SK-N-SH (cell line): Measurements from ENCODE around the gene SERPINA12. TPM values are rescaled to one million over a fixed set of nuclear protein-coding genes. Genes with fewer than 3 reads are reported as not detected.

ENCODE experiments used
- CTCF ChIA-PET: fragments of 300-600, 350-600 bp; formaldehyde crosslinking; extraction: SDS; loops from one replicate; lab custom pipeline; 2021; lab: Yijun Ruan, JAX
- POLR2A ChIA-PET: fragments of 350-600 bp; sonication (Branson Sonifier 250); formaldehyde crosslinking; extraction: SDS; loops from one replicate; lab custom pipeline; 2020; ENCODE audit warnings: antibody characterized with exemption, inconsistent platforms; lab: Yijun Ruan, JAX
- DNase-seq: peaks from one replicate; pipeline ENCODE4 v3.0.0; 2012
- H2AFZ ChIP-seq: fragments of 200-600 bp; sonication (generic); 2 replicates; pipeline ENCODE4 v1.8.1; 2016; ENCODE audit warnings: antibody characterized with exemption, mild to moderate bottlenecking, low read depth
- H3F3A ChIP-seq: fragments of 200-600 bp; sonication (generic); replicated peaks from 2 replicates; pipeline ENCODE3; 2016; ENCODE audit warnings: antibody characterized with exemption, mild to moderate bottlenecking; ENCODE audit not compliant: insufficient read depth
- H3K27ac ChIP-seq, 2 experiments: fragments of 200-500 bp in 1 of 2; fragments of 200-600 bp in 1 of 2; sonication (Bioruptor generic) in 1 of 2; sonication (generic), shearing (Covaris generic) in 1 of 2; 2 replicates each; pipeline versions ENCODE4 v1.5.1 to v1.6.1; 2014 to 2016; ENCODE audit warnings: low read depth in 2 of 2, inconsistent platforms in 1 of 2, low read length in 1 of 2, mild to moderate bottlenecking in 1 of 2, mixed read lengths in 1 of 2
- H3K27me3 ChIP-seq: fragments of 200-600 bp; sonication (generic), shearing (Covaris generic); 2 replicates; pipeline ENCODE4 v1.6.1; 2016; ENCODE audit warnings: mixed run types; ENCODE audit not compliant: insufficient read depth
- H3K36me3 ChIP-seq, 2 experiments: fragments of 200-500 bp in 1 of 2; fragments of 200-600 bp in 1 of 2; sonication (Bioruptor generic) in 1 of 2; sonication (generic) in 1 of 2; replicated peaks in 1 of 2; 2 replicates each; pipeline versions ENCODE3 to v1.5.1; 2014 to 2016; ENCODE audit warnings: low read length in 1 of 2, mild to moderate bottlenecking in 1 of 2; ENCODE audit not compliant: insufficient read depth in 2 of 2, control insufficient read depth in 1 of 2
- H3K4me1 ChIP-seq, 2 experiments: fragments of 200-500 bp in 1 of 2; fragments of 200-600 bp in 1 of 2; sonication (Bioruptor generic) in 1 of 2; sonication (generic), shearing (Covaris generic) in 1 of 2; 2 replicates each; pipeline versions ENCODE4 v1.5.1 to v1.6.1; 2014 to 2016; ENCODE audit warnings: low read depth in 1 of 2, low read length in 1 of 2, mixed run types in 1 of 2; ENCODE audit not compliant: insufficient read depth in 2 of 2, control insufficient read depth in 1 of 2
- H3K4me2 ChIP-seq: fragments of 200-600 bp; sonication (generic), shearing (Covaris generic); 2 replicates; pipeline ENCODE4 v1.6.1; 2017; ENCODE audit warnings: mixed run types
- H3K4me3 ChIP-seq, 2 experiments: fragments of 200-500 bp in 1 of 2; fragments of 200-600 bp in 1 of 2; sonication (Bioruptor generic) in 1 of 2; sonication (generic), shearing (Covaris generic) in 1 of 2; 2 replicates each; pipeline versions ENCODE4 v1.5.1 to v1.8.1; 2014 to 2016; ENCODE audit warnings: low read depth in 2 of 2, inconsistent platforms in 1 of 2, low read length in 1 of 2, mild to moderate bottlenecking in 1 of 2, mixed read lengths in 1 of 2, moderate library complexity in 1 of 2
- H3K79me2 ChIP-seq: fragments of 200-600 bp; sonication (generic); 2 replicates; pipeline ENCODE4 v1.8.1; 2017; ENCODE audit warnings: mild to moderate bottlenecking; ENCODE audit not compliant: insufficient read depth
- H3K9ac ChIP-seq: fragments of 200-600 bp; sonication (generic); 2 replicates; pipeline ENCODE4 v1.6.1; 2017; ENCODE audit warnings: mixed run types
- H3K9me2 ChIP-seq: fragments of 200-600 bp; sonication (generic); 2 replicates; pipeline ENCODE4 v1.6.1; 2017; ENCODE audit warnings: mixed run types
- H3K9me3 ChIP-seq: fragments of 200-600 bp; sonication (generic); 2 replicates; pipeline ENCODE4 v1.6.1; 2017; ENCODE audit warnings: mixed run types, mild to moderate bottlenecking, moderate library complexity
- H4K20me1 ChIP-seq: fragments of 200-600 bp; sonication (generic); 2 replicates; pipeline ENCODE4 v1.6.1; 2017; ENCODE audit warnings: mild to moderate bottlenecking, mixed run types; ENCODE audit not compliant: insufficient read depth
- EP300 ChIP-seq, 2 experiments: IDR thresholded peaks; 2 replicates each; pipeline versions ENCODE4 v1.4.0 to v1.6.1; 2012; ENCODE audit warnings: borderline replicate concordance in 1 of 2, low read depth in 1 of 2, low read length in 1 of 2
- EZH2phosphoT487 ChIP-seq: fragments of 200-600 bp; sonication (generic); IDR thresholded peaks from 2 replicates; pipeline ENCODE4 v1.6.1; 2017; ENCODE audit warnings: low read depth, mixed run types, mild to moderate bottlenecking, antibody characterized with exemption, moderate library complexity, borderline replicate concordance
- FOSL2 ChIP-seq: IDR thresholded peaks from 2 replicates; pipeline ENCODE4 v1.4.0; 2012; ENCODE audit warnings: low read depth, mild to moderate bottlenecking, moderate library complexity, borderline replicate concordance
- FOXM1 ChIP-seq: IDR thresholded peaks from 2 replicates; pipeline ENCODE4 v1.4.0; 2012; ENCODE audit warnings: low read depth, mild to moderate bottlenecking
- GABPA ChIP-seq: IDR thresholded peaks from 2 replicates; pipeline ENCODE4 v1.4.0; 2012; ENCODE audit warnings: low read depth, mild to moderate bottlenecking
- GATA2 ChIP-seq: sonication (generic); formaldehyde crosslinking; IDR thresholded peaks from 2 replicates; pipeline ENCODE4 v1.5.0; 2020; ENCODE audit warnings: mild to moderate bottlenecking, missing genetic modification reagents
- JUND ChIP-seq: IDR thresholded peaks from 2 replicates; pipeline ENCODE4 v1.4.0; 2012
- MEF2A ChIP-seq: IDR thresholded peaks from 2 replicates; pipeline ENCODE4 v1.4.0; 2012; ENCODE audit warnings: low read depth, borderline replicate concordance
- NFIC ChIP-seq: IDR thresholded peaks from 2 replicates; pipeline ENCODE4 v1.4.0; 2012; ENCODE audit warnings: borderline replicate concordance
- POLR2AphosphoS5 ChIP-seq: IDR thresholded peaks from 2 replicates; pipeline ENCODE4 v1.6.1; 2012; ENCODE audit warnings: low read depth, low read length
- RFX5 ChIP-seq: IDR thresholded peaks from 2 replicates; pipeline ENCODE4 v1.6.1; 2012; ENCODE audit warnings: mild to moderate bottlenecking, improper control_type of control experiment, low read length
- RXRA ChIP-seq: IDR thresholded peaks from 2 replicates; pipeline ENCODE4 v1.4.0; 2012; ENCODE audit warnings: low read depth, mild to moderate bottlenecking, borderline replicate concordance
- SIN3A ChIP-seq: IDR thresholded peaks from 2 replicates; pipeline ENCODE4 v1.6.1; 2012; ENCODE audit warnings: low read depth, mild to moderate bottlenecking, low read length, moderate library complexity, borderline replicate concordance
- TAF1 ChIP-seq: IDR thresholded peaks from 2 replicates; pipeline ENCODE4 v1.6.1; 2012; ENCODE audit warnings: low read depth, mild to moderate bottlenecking, low read length, moderate library complexity, borderline replicate concordance
- TCF12 ChIP-seq: IDR thresholded peaks from 2 replicates; pipeline ENCODE4 v1.4.0; 2012
- TEAD4 ChIP-seq: IDR thresholded peaks from 2 replicates; pipeline ENCODE4 v1.4.0; 2012; ENCODE audit warnings: mild to moderate bottlenecking, borderline replicate concordance; ENCODE audit not compliant: insufficient read depth
- WGBS: methylation state at CpG from one replicate; pipeline ENCODE4 v1.1.6; 2017; ENCODE audit warnings: low lambda C conversion rate; 5-methylcytosine and 5-hydroxymethylcytosine counted together
- polyA plus RNA-seq, 3 experiments: library from polyadenylated mRNA; depleted of rRNA; stranded (reverse); fragments of >200 nt; gene quantifications; 2 replicates each; pipeline ENCODE4 v1.2.3, GENCODE V29; 2012
- TF ChIP-seq, protein P1 (sequence below): IDR thresholded peaks from 2 replicates; pipeline ENCODE4 v1.6.1; 2012; ENCODE audit warnings: mild to moderate bottlenecking, low read depth, low read length, moderate library complexity
- TF ChIP-seq, protein P2 (sequence below): IDR thresholded peaks from 2 replicates; pipeline ENCODE4 v1.4.0; 2012; ENCODE audit warnings: low read depth, borderline replicate concordance
- TF ChIP-seq, protein P3 (sequence below): IDR thresholded peaks from 2 replicates; pipeline ENCODE4; 2012

SERPINA12 gene
- polyA plus RNA-seq, 1 of the 3 experiments (the other 2 are of a cell fraction), result not detected

DNA sequence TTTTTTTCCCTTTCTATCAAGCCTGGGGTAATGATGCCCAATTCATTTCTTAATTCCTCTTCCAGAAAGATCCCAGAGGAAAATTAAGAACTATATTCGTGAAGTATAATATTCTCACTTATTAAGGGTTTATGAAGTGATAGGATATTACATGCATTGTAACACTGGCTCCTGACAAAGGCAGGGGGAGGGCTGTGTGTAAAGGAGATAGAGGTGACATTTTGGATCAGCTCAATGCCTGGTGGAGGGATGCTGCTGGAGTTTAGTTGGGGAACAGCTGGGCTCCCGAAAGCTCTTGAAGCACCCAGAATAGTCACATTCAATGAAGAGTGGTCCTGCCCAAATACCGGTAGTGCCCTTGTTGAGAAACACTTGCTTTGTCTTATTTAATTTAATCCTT is 57.4 kb downstream of the SERPINA12 start:
- Histone ChIP-seq H3K27ac (no peak overlapping the region), H3K9me2 (no peaks in the 10 kb centered on the region), H3K4me2 (no peak overlapping the region), H3K4me3 (no peak overlapping the region), H2AFZ (no peak overlapping the region), H3F3A (no peaks in the 10 kb centered on the region), H3K27me3 (peaks cover 20% of the 10 kb centered on the region; the same call in 1 of the 2 replicates), H3K9me3 (no peaks in the 10 kb centered on the region), H3K4me1 (no peaks in the 10 kb centered on the region), H3K36me3 (no peaks in the 10 kb centered on the region), H4K20me1 (no peaks in the 10 kb centered on the region), H3K9ac (no peak overlapping the region), H3K79me2 (no peaks in the 10 kb centered on the region)
- ChIA-PET POLR2A (no interaction called here), CTCF (interaction anchor here (1.0 to 1.8 kb wide), 2 partner anchors 10 to 34 kb away, joined by 3 to 5 read pairs; no protein-coding TSS in a partner anchor)
- no peak for DNase-seq
- no peak for TF ChIP-seq JUND
- no peak for TF ChIP-seq GATA2 (CRISPR knock-in tag)
- WGBS, result 31% methylated on average over 3 of the region's 3 CpGs

DNA sequence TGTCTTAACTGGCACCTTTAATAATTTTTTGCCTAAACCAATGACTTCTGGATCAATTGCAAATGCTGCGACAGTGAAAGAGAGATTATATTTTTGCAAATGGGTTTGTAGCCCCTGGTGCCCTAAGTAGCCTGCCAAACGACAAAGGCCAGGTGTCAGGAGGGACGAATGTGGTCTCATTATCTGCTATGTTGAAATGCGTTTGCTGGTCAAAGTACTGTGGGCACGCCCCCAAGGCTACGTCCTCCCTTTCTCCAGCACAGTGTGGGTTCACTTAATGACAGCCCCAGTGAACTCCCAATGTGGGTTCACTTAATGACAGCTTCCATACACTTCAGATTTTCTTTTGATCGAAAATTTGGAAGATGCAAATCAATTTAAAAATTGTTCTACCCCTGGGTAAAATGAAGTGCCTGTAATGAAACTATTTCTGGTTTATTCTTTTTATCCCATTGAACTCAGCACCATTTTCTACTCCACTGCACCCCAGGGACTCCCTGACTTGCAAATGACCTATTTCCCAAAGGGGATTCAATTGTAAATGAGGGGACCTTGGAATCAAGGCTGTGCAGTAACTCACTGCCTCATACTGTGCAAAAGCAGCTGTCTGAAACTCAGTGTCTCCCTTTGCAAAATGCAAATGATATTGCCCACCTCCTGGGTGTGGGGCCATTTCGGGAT is 58.0 kb downstream of the SERPINA12 start:
- ChIA-PET CTCF (interaction anchor here (1.0 to 1.8 kb wide), 2 partner anchors 10 to 35 kb away, joined by 3 to 5 read pairs; no protein-coding TSS in a partner anchor), POLR2A (no interaction called here)
- DNase-seq, result no peak
- Histone ChIP-seq H3K4me2 (no peak overlapping the region), H3K36me3 (no peaks in the 10 kb centered on the region), H3K9ac (no peak overlapping the region), H3K27me3 (peaks cover 20% of the 10 kb centered on the region; the same call in 1 of the 2 replicates), H3K9me2 (no peaks in the 10 kb centered on the region), H3K4me1 (no peaks in the 10 kb centered on the region), H3K27ac (no peak overlapping the region), H3K4me3 (no peak overlapping the region), H4K20me1 (no peaks in the 10 kb centered on the region), H3K79me2 (no peaks in the 10 kb centered on the region), H3F3A (no peaks in the 10 kb centered on the region), H2AFZ (no peak overlapping the region), H3K9me3 (no peaks in the 10 kb centered on the region)
- TF ChIP-seq, protein P1, sequence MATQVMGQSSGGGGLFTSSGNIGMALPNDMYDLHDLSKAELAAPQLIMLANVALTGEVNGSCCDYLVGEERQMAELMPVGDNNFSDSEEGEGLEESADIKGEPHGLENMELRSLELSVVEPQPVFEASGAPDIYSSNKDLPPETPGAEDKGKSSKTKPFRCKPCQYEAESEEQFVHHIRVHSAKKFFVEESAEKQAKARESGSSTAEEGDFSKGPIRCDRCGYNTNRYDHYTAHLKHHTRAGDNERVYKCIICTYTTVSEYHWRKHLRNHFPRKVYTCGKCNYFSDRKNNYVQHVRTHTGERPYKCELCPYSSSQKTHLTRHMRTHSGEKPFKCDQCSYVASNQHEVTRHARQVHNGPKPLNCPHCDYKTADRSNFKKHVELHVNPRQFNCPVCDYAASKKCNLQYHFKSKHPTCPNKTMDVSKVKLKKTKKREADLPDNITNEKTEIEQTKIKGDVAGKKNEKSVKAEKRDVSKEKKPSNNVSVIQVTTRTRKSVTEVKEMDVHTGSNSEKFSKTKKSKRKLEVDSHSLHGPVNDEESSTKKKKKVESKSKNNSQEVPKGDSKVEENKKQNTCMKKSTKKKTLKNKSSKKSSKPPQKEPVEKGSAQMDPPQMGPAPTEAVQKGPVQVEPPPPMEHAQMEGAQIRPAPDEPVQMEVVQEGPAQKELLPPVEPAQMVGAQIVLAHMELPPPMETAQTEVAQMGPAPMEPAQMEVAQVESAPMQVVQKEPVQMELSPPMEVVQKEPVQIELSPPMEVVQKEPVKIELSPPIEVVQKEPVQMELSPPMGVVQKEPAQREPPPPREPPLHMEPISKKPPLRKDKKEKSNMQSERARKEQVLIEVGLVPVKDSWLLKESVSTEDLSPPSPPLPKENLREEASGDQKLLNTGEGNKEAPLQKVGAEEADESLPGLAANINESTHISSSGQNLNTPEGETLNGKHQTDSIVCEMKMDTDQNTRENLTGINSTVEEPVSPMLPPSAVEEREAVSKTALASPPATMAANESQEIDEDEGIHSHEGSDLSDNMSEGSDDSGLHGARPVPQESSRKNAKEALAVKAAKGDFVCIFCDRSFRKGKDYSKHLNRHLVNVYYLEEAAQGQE, result no peak
- TF ChIP-seq SIN3A (no peak), RFX5 (no peak), GABPA (no peak), GATA2 (CRISPR knock-in tag) (no peak), TCF12 (no peak), FOXM1 (no peak), NFIC (no peak), RXRA (no peak), JUND (no peak), EP300 (IDR thresholded peaks at IDR 0.05; ENCODE audit: borderline replicate concordance in 1 of 2, low read depth in 1 of 2, low read length in 1 of 2) (no peak), FOSL2 (no peak), TEAD4 (no peak), MEF2A (no peak), POLR2AphosphoS5 (no peak), EZH2phosphoT487 (no peak), TAF1 (no peak)
- TF ChIP-seq, protein P2, sequence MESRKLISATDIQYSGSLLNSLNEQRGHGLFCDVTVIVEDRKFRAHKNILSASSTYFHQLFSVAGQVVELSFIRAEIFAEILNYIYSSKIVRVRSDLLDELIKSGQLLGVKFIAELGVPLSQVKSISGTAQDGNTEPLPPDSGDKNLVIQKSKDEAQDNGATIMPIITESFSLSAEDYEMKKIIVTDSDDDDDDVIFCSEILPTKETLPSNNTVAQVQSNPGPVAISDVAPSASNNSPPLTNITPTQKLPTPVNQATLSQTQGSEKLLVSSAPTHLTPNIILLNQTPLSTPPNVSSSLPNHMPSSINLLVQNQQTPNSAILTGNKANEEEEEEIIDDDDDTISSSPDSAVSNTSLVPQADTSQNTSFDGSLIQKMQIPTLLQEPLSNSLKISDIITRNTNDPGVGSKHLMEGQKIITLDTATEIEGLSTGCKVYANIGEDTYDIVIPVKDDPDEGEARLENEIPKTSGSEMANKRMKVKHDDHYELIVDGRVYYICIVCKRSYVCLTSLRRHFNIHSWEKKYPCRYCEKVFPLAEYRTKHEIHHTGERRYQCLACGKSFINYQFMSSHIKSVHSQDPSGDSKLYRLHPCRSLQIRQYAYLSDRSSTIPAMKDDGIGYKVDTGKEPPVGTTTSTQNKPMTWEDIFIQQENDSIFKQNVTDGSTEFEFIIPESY, result no peak
- TF ChIP-seq, protein P3, sequence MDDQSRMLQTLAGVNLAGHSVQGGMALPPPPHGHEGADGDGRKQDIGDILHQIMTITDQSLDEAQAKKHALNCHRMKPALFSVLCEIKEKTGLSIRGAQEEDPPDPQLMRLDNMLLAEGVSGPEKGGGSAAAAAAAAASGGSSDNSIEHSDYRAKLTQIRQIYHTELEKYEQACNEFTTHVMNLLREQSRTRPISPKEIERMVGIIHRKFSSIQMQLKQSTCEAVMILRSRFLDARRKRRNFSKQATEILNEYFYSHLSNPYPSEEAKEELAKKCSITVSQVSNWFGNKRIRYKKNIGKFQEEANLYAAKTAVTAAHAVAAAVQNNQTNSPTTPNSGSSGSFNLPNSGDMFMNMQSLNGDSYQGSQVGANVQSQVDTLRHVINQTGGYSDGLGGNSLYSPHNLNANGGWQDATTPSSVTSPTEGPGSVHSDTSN, result no peak
- WGBS, result 2% methylated on average over 8 of the region's 8 CpGs
